Left colon (tissue), 2 donors: ENCODE results near the gene CACNB4. TPM values are rescaled to one million over a fixed set of nuclear protein-coding genes. Genes with fewer than 3 reads are reported as not detected.
"Not testable (repeated sequence)": the region's sequence is repeated elsewhere in the genome, so short reads cannot be mapped to it uniquely, and the experiment has no call there.

Experiments used
- ATAC-seq: fragments of 200-7000 bp; cut with Tn5 transposase; one replicate; pipeline ENCODE4 v1.9.1; 2020; ENCODE audit warnings: mild to moderate bottlenecking, moderate library complexity
- DNase-seq, 2 donors: peaks; one replicate each; pipeline ENCODE4 v3.0.0-alpha.2; 2020
- intact Hi-C, 2 donors: fragments of 100-400 bp; cut with DNase I in 1 of 2; cut with micrococcal nuclease in 1 of 2; formaldehyde crosslinking; loops; one replicate each; pipeline versions ENCODE4 v1.11.2 to v1.14.0; 2022; cut with DNase I, micrococcal nuclease
- long read RNA-seq: library from polyadenylated mRNA; unstranded; transcript quantifications from one replicate; pipeline ENCODE4 v2.0.0, GENCODE V29; 2021
- total RNA-seq, 2 donors: library from RNA; stranded (reverse); fragmentation: NEBNext Ultra II Directional; extraction: Animal tissue kit (Norgen Biotek cat#: 25700); gene quantifications; one replicate each; pipeline ENCODE4 v1.2.1, GENCODE V29; 2021
- donor health status: DM: no; HTN: no; CAD: no.
- donor health status: DM: yes; HTN: yes; CAD: no.

Gene CACNB4
- total RNA-seq: 1 to 10 TPM in 1 of 2 donors, under 1 TPM in 1; 0.55 to 1.3 TPM
- long read RNA-seq: 0 reads

DNA sequence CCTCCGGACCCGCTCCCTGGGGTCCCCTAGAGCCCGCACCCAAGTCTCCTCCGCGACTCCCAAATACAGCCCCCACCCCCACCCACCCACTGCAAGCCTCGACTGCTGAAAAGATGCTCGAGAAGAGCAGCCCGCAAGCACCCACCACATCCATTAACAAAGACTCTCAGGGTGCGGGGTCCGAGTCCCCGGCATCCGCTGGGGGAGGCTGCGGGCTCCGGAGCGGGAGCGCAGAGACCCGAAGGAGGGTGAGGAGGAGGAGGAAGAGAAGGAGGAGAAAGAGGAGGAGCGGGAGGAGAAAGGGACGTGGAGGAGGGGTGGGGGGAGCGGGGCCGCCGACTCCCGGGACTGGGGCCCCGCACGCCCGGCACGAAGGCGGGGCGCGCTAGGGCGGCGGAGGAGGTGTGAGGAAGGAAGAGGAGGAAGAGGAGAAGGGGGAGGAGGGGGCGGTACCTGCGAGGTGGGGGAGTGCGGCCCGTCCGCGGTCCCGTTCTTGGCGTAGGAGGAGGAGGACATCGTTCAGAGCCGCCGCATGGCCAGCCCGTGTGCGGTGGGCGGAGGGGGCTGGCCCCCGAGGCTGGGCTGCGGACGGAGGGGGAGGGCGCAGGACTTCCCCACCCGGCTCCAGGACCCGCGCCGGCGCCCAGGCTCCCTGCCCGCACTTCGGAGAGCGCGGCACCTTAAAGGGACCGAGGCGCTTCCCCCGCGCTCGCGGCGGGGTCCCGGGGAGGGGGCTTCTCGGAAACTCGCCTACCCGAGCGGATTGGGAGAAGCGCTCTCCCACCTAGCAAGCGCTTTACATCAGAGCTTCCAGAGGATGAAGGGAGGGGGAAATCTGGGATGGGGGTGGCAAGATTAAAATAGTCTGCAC, at the start of gene CACNB4:
Gene CACNB4, minus strand, starts transcription at position 549 of the 871 bp plus-strand sequence.
- ATAC-seq (peak; percentile 29), DNase-seq (no peak)
- intact Hi-C loops: no loop called here

DNA sequence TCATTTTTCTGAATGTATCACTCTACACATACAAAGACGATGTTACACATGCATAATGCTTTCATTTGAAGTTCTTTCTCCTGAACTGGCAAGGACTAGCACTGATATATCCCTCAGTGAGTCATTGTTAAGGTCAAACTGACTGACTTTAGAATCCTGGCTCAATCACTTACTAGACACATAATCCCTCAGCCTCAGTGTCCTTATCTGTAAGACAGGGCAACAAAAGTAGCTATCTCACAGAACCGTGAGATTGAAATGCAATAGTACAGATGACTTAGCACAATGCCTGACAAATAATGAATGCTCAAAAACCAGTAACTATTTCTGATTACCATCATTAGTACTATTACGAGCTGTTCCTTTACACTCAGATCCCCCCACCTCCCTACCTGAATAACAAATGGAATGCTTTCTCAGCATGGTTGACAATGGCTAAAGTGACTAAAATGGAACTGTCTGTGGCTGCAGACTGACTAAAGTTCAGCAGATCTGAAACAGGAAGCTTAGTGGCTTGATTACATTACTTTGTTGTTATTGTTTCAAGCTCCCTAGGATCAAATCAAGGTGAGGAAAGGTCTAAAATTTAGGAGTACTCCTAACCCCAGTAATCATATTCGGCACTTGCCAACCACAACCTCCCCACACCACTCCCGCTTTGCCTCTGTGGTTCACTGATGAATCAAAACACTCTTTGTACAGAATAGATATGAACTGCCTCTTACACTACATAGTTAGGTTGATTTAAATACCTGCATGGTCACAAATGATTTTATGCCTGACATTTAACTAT, 35.8 kb upstream of the CACNB4 start:
- intact Hi-C loops: no loop called here
- ATAC-seq (peak; percentile 75), DNase-seq (no peak)

DNA sequence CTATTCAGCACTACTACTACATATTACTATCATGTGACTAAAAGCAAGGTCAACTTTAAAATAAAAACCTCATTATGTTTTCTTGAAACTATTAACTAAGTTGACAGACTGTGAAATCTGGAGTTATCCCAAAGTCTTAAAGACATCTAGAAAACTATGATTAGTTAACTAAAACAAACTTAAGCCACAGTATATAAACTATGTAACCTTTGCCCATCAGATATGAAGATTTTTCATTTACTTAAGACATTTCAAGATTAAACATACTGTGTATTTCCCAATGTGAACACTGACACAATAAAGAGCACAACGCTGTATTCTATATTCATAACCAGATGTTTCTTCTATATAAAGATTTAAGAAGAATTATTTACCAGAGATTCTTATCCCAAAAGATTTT, 33.5 kb upstream of the CACNB4 start:
- ATAC-seq: peak; percentile 73
- intact Hi-C loops: no loop called here
- DNase-seq: no peak

DNA sequence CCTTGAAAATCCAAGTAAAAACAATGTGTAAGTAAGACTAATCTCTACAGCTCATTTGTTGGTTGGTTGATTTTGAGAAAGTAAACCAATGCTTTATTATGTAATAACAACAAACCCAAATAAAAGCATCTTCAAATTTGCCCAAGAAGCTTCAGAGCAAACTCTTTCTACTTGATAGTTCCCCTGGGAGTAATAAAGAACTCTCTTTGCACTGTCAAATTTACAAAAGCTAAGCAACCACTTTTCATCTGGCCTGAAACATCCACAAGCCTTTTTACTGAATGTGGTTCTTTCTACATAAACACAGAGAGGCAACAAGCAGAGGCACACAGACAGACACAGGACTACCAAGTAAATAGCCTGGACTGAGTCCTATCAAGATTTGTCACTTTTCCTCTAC, 28.8 kb upstream of the CACNB4 start:
- no peak for ATAC-seq
- intact Hi-C loops: no loop called here

GRCh38 chr2:152126664-152127063, 27.8 kb upstream of the CACNB4 start:
- intact Hi-C loops: no loop called here
- ATAC-seq: no peak
- no peak for DNase-seq

More for the DNA sequence above, 28.8 kb upstream of the CACNB4 start:
- DNase-seq: no peak

GRCh38 chr2:152122161-152122560, 23.3 kb upstream of the CACNB4 start:
- intact Hi-C loops: no loop called here
- no peak for DNase-seq
- ATAC-seq: peak; percentile 96

GRCh38 chr2:152120430-152120829, 21.6 kb upstream of the CACNB4 start:
- DNase-seq (no peak), ATAC-seq (no peak)
- intact Hi-C loops: no loop called here

DNA sequence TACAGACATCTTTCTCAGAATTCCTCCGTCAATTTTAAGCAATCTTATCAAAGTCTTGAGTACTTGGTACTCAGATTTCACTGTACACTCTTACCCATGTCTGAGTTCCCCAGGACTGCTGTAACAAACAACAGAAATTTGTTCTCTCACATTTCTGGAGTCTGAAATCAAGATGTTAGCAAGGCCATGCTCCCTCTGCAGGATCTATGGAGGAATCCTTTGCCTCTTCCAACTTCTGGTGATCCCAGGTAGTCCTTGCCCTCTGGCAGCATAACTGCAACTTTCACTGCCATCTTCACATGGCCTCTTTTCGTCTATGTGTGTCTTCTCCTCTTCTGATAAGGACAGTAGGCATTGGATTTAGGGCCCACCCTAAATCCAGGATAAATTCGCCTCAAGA, 17.1 kb upstream of the CACNB4 start:
- DNase-seq (no peak), ATAC-seq (no peak)
- intact Hi-C loops: no loop called here

GRCh38 chr2:152114366-152114765, 15.5 kb upstream of the CACNB4 start:
- intact Hi-C loops: no loop called here
- DNase-seq: no peak

GRCh38 chr2:152107140-152107539, 8.3 kb upstream of the CACNB4 start:
- DNase-seq, ATAC-seq, intact Hi-C loops: not testable (repeated sequence)

More at GRCh38 chr2:152114366-152114765, 15.5 kb upstream of the CACNB4 start:
- ATAC-seq: no peak

- intact Hi-C loops: no loop called here
- DNase-seq (no peak), ATAC-seq (no peak)
Observed at GRCh38 chr2:152106464-152106863, 7.6 kb upstream of the CACNB4 start.

- ATAC-seq (no peak), DNase-seq (no peak)
- intact Hi-C loops: no loop called here
Observed at GRCh38 chr2:152103271-152103670, 4.4 kb upstream of the CACNB4 start.

- no peak for DNase-seq
- ATAC-seq: no peak
- intact Hi-C loops: no loop called here
Observed at GRCh38 chr2:152100961-152101360, 2.1 kb upstream of the CACNB4 start.

DNA sequence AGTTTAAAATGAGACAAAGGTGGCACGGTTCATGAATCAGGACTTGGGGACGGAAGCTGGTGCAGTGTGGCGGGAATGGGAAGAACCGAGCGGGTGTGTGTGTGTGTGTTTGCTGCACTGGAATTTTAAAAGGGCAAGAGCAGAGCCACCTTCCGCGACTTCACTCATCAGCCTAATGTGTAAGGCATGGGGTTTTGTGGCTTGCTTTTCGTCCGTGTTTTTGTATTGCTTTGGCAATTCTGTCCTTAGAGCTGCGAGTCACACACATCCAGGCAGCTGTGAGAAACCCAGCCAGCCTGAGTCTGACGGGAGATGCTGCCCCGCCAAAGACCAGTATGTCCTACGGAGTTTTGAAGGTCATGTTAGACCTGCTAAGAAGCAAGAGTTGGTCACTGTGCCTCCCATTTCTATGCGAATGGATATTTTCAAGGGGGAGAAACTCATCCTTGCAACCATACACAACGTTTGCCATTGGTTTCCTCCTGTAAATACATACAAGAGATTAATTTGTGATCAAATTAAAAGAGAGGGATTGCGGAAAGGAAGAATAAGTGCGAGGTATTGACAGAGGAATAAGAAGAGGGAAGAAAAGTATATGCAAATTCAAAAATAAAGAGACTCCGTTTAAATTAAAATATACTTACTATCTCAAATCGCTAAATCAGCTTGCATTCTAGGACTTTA, 665 bp upstream of the CACNB4 start:
- intact Hi-C loops: no loop called here
- DNase-seq: no peak
- ATAC-seq: peak; percentile 48

- intact Hi-C loops: no loop called here
- ATAC-seq (peak; percentile 66), DNase-seq (peak in 1 of 2 donors; percentile 39)
Observed at GRCh38 chr2:152097801-152098495, 896 bp downstream of the CACNB4 start.

DNA sequence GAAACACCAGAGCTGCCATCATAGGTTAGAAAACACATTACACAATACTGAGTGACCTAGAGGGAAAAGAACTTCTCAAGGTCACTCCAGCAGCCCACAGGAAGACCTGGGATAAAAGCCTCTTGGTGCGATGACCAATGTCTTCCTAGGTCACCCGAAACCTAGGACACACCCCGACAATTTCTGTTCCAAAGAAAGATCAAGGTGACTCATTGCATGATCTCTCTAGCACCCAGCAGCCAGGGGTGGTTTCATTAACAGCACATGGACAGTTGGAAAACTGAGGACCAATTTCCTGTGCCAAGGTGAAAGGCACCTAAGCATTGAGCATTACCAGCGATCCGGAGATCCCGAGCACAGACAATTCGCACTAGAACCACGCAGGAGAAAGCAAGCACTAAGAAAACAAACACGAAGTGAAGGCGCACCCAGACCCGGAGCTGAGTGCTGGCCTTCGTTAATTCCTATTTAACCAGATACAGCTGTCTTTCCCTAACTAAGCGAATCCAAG, 1.5 kb downstream of the CACNB4 start:
- intact Hi-C loops: no loop called here
- DNase-seq (no peak), ATAC-seq (peak; percentile 48)

- no peak for DNase-seq
- intact Hi-C loops: no loop called here
- ATAC-seq: no peak
Observed at GRCh38 chr2:152095146-152095545, 3.7 kb downstream of the CACNB4 start.

GRCh38 chr2:152094014-152094413, 4.8 kb downstream of the CACNB4 start:
- no peak for DNase-seq
- no peak for ATAC-seq
- intact Hi-C loops: no loop called here

DNA sequence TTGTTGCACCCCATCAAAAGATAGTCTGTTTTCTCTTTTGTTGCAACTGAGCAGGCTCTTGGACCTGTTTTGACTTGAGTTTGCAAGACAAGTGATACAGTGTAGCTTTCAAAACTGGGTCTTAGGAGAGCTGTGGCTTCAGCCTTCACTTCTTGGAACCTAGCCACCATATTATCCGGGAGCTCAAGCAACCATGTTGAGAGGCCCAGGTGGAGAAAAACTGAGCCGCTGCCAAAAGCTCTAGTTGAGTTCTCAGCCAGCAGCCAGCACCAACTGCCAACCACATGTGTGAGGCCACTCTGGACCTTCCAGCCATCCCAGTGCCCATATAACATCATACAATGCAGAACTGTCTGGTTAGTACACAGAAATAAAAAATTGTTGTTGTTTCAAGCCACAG, 5.4 kb downstream of the CACNB4 start:
- no peak for DNase-seq
- no peak for ATAC-seq
- intact Hi-C loops: no loop called here
